ENCODE measurements around the gene SEMA3F.
A peak's percentile ranks its signal among the peaks of the same experiment; 100 is the strongest.

SEMA3F gene

GRCh38 chr3:50184242-50184978, 29.3 kb downstream of the SEMA3F start:
- no peaks in the 10 kb centered on the region for H3K9me3 Mint-ChIP-seq
- ATAC-seq (no peak), DNase-seq (no peak)
- no peaks in the 10 kb centered on the region for H3K27me3 Mint-ChIP-seq
- H3K36me3 Mint-ChIP-seq (ENCODE audit: low read depth): no peaks in the 10 kb centered on the region
- no peak overlapping the region for H3K4me3 Mint-ChIP-seq
- no peak overlapping the region for H3K27ac Mint-ChIP-seq
- H3K4me1 Mint-ChIP-seq: no peaks in the 10 kb centered on the region

- no peak for DNase-seq
- Mint-ChIP-seq H3K4me3 (no peak overlapping the region), H3K27ac (no peak overlapping the region), H3K36me3 (ENCODE audit: low read depth) (no peaks in the 10 kb centered on the region), H3K4me1 (no peaks in the 10 kb centered on the region), H3K9me3 (no peaks in the 10 kb centered on the region), H3K27me3 (no peaks in the 10 kb centered on the region)
- ATAC-seq: no peak
These were observed 30.1 kb downstream of the SEMA3F start for GRCh38 chr3:50185230-50185629.

DNA sequence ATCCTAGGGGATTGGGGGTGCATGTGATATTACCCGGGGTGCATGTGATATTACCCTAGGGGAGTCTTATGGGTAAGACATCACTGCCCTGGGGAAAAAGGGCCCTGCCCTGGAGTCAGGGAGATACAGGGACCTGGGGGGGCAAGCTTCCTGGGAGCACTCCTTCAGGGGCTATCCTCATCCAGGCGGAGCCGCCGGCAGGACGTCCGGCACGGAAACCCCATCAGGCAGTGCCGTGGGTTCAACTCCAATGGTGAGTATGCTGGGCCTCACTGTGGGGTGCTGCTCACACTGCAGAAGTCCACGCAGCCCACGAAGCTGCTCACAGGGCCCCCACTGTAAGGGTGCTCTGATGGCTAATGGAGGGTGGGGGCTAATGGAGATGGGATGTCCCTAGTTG, 31.0 kb downstream of the SEMA3F start:
- Mint-ChIP-seq H3K27me3 (no peaks in the 10 kb centered on the region), H3K27ac (no peak overlapping the region), H3K4me1 (no peaks in the 10 kb centered on the region), H3K9me3 (no peaks in the 10 kb centered on the region), H3K36me3 (ENCODE audit: low read depth) (no peaks in the 10 kb centered on the region), H3K4me3 (no peak overlapping the region)
- DNase-seq (no peak), ATAC-seq (no peak)

DNA sequence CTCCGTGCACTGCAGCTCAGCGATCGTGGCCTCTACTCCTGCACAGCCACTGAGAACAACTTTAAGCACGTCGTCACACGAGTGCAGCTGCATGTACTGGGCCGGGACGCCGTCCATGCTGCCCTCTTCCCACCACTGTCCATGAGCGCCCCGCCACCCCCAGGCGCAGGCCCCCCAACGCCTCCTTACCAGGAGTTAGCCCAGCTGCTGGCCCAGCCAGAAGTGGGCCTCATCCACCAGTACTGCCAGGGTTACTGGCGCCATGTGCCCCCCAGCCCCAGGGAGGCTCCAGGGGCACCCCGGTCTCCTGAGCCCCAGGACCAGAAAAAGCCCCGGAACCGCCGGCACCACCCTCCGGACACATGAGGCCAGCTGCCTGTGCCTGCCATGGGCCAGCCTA, 32.6 kb downstream of the SEMA3F start:
- Mint-ChIP-seq H3K9me3 (no peaks in the 10 kb centered on the region), H3K27ac (no peak overlapping the region), H3K36me3 (ENCODE audit: low read depth) (no peaks in the 10 kb centered on the region), H3K4me1 (peaks cover 2% of the 10 kb centered on the region), H3K4me3 (no peak overlapping the region), H3K27me3 (peaks cover 2% of the 10 kb centered on the region)
- DNase-seq (no peak), ATAC-seq (no peak)

DNA sequence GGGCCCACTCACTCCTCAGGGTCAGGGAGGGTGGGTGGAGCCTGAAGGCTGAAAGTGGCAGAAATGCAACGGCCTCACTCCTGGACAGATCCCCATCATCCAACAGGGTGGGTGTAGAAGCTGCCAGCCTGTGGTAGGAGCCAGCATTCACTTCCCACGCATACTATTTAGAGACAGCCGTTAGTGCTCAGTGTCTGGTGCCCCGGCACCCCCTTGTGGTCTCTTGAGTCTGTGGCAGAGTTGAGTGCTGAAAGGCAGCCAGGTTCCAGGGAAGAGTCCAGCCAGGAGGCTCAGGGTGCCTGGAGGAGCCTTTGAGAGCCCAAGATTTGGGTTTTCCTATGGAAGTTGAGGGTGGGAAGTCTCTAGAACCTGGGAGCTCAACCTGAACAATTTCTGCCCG, 34.1 kb downstream of the SEMA3F start:
- Mint-ChIP-seq H3K4me3 (no peak overlapping the region), H3K27ac (no peak overlapping the region), H3K9me3 (no peaks in the 10 kb centered on the region), H3K27me3 (peaks cover 9% of the 10 kb centered on the region), H3K4me1 (peaks cover 6% of the 10 kb centered on the region), H3K36me3 (ENCODE audit: low read depth) (no peaks in the 10 kb centered on the region)
- ATAC-seq (peak; percentile 64), DNase-seq (peak; percentile 47)

DNA sequence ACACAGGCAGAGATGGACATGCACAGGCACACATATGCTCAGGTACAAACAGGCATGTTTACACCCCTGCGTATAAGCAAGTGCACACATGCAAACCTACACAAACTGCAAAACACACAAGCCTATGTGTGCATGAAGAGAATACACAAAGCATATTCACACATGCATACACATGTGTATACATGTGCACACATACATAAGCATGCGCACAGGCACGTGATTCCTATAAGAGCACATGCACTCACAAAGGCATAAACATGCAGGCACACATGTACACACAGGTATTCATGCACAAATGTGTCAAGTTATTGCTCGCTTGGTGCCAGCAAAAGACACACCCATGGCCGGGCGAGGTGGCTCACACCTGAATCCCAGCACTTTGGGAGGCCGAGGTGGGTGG, 34.9 kb downstream of the SEMA3F start:
- H3K4me3 Mint-ChIP-seq: no peak overlapping the region

GRCh38 chr3:50190936-50191660, 36.0 kb downstream of the SEMA3F start, which contains the start of gene GNAT1:
Gene GNAT1 (plus strand): TSS chr3:50191610. CDS start chr3:50191726, 116 bp downstream.
- peaks cover 12% of the 10 kb centered on the region for H3K4me1 Mint-ChIP-seq
- no peak for DNase-seq
- no peaks in the 10 kb centered on the region for H3K9me3 Mint-ChIP-seq
- peaks cover 14% of the 10 kb centered on the region for H3K27me3 Mint-ChIP-seq
- ATAC-seq: no peak
- H3K4me3 Mint-ChIP-seq: no peak within 1 kb of the TSS
- no peak within 1 kb of the TSS for H3K27ac Mint-ChIP-seq
- no peaks in the 10 kb centered on the region for H3K36me3 Mint-ChIP-seq (ENCODE audit: low read depth)

More for the DNA sequence above, 34.9 kb downstream of the SEMA3F start:
- Mint-ChIP-seq H3K36me3 (ENCODE audit: low read depth) (no peaks in the 10 kb centered on the region), H3K4me1 (peaks cover 12% of the 10 kb centered on the region), H3K27me3 (peaks cover 14% of the 10 kb centered on the region), H3K27ac (no peak overlapping the region), H3K9me3 (no peaks in the 10 kb centered on the region)
- DNase-seq (no peak), ATAC-seq (no peak)

DNA sequence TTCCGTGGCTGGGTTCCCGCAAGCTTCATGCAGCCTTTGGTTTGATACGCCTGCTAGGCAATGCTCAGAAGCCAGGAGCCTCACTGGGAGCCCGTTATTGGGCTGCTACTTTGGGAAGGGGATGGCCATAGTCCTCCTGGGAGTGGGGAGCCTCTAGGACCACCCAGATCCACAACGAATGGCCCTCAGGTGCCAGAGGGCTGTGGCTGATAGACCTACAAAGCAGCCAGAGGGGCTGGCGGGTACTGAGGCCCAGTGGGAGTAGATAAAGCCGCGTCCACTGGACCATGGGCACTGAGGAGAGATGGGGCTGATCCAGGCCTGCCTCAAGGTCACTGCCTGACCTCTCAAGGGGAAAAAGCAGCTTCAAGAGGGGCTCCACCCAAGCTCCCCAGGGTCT, 37.0 kb downstream of the SEMA3F start:
- no peak for DNase-seq
- no peak overlapping the region for H3K4me3 Mint-ChIP-seq
- H3K9me3 Mint-ChIP-seq: no peaks in the 10 kb centered on the region
- H3K4me1 Mint-ChIP-seq: peaks cover 12% of the 10 kb centered on the region
- peaks cover 14% of the 10 kb centered on the region for H3K27me3 Mint-ChIP-seq
- no peak overlapping the region for H3K27ac Mint-ChIP-seq
- H3K36me3 Mint-ChIP-seq (ENCODE audit: low read depth): no peaks in the 10 kb centered on the region
- ATAC-seq: no peak

DNA sequence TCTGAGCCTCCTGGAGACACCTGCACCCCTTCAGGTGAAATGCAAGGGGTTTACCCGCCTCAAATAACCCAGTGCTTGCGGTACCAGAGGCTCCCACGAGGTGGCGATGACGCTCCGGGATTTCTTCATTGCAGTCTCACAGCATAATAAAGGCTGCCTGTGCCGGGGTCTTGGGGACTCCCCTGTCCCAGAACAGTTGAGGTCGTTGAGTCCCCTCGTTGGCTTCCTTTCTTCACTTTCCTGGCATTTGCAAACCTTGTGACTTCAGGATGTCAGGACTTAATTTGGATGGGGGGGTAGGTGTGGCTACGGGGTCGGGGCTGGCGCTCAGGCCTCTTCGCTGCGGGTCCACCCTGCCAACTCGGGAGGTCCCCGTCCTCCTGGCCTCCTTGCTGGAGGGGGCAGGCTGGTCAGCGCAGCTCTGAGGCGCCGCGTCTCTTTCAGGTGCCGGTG, 37.6 kb downstream of the SEMA3F start:
- ATAC-seq (peak; percentile 34), DNase-seq (peak; percentile 87)
- Mint-ChIP-seq H3K4me1 (peaks cover 12% of the 10 kb centered on the region), H3K4me3 (no peak overlapping the region), H3K27ac (no peak overlapping the region), H3K9me3 (no peaks in the 10 kb centered on the region), H3K27me3 (peaks cover 14% of the 10 kb centered on the region), H3K36me3 (ENCODE audit: low read depth) (no peaks in the 10 kb centered on the region)

- Mint-ChIP-seq H3K27ac (no peak overlapping the region), H3K4me3 (no peak overlapping the region), H3K36me3 (ENCODE audit: low read depth) (no peaks in the 10 kb centered on the region), H3K4me1 (peaks cover 12% of the 10 kb centered on the region), H3K9me3 (no peaks in the 10 kb centered on the region), H3K27me3 (peaks cover 14% of the 10 kb centered on the region)
- ATAC-seq (no peak), DNase-seq (no peak)
These were observed 38.2 kb downstream of the SEMA3F start for GRCh38 chr3:50193286-50193685.

DNA sequence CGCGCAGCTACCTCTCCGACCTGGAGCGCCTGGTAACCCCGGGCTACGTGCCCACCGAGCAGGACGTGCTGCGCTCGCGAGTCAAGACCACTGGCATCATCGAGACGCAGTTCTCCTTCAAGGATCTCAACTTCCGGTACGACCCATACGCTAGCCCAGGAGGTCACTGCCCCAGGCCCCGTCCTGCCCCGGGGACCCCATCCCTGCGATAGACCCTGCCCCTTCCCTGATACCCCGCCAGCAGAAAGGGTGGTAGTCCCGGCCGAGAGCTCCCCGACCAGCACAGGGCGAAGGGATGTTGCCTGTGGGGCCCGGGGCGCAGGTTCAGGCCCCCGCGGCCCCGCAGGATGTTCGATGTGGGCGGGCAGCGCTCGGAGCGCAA, 38.6 kb downstream of the SEMA3F start:
- no peak overlapping the region for H3K27ac Mint-ChIP-seq
- H3K4me1 Mint-ChIP-seq: peaks cover 12% of the 10 kb centered on the region
- no peaks in the 10 kb centered on the region for H3K36me3 Mint-ChIP-seq (ENCODE audit: low read depth)
- no peaks in the 10 kb centered on the region for H3K9me3 Mint-ChIP-seq
- ATAC-seq: no peak
- H3K27me3 Mint-ChIP-seq: peaks cover 15% of the 10 kb centered on the region
- no peak overlapping the region for H3K4me3 Mint-ChIP-seq
- DNase-seq: no peak

- H3K4me3 Mint-ChIP-seq: no peak overlapping the region
These were observed 39.2 kb downstream of the SEMA3F start for GRCh38 chr3:50194128-50194902.

DNA sequence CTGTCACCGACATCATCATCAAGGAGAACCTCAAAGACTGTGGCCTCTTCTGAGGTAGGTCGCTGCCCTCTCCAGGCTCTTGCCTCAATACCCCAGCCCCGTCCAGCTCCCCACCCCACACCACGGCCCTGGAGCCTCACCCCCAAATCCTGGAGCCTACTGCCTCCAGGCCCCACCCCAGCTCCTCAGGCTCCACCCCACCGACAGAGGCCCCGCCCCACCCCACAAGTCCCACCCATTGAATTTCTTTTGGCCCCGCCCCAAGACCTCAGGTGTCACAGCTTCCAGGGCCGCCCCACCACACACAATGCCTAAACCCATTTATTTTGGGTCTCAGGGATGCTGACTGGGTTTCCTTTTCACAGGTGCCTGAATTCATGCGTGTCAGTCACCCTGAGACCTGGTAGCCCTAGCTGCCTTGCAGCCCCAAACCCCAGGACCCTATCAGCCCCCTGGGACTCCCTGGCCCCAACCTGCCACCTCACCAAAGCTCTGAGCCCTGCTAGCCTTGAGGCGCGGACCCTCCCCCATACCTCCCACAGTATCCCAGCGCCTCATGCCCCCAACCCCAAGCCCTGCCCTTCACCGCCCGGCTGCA, 39.9 kb downstream of the SEMA3F start:
- Mint-ChIP-seq H3K27me3 (peaks cover 18% of the 10 kb centered on the region), H3K4me1 (peaks cover 12% of the 10 kb centered on the region), H3K27ac (no peak overlapping the region), H3K9me3 (no peaks in the 10 kb centered on the region), H3K36me3 (ENCODE audit: low read depth) (no peaks in the 10 kb centered on the region), H3K4me3 (no peak overlapping the region)
- peak; percentile 43 for DNase-seq
- ATAC-seq: peak; percentile 20

More at GRCh38 chr3:50194128-50194902, 39.2 kb downstream of the SEMA3F start:
- Mint-ChIP-seq H3K4me1 (peaks cover 12% of the 10 kb centered on the region), H3K36me3 (ENCODE audit: low read depth) (no peaks in the 10 kb centered on the region), H3K27ac (no peak overlapping the region), H3K27me3 (peaks cover 18% of the 10 kb centered on the region), H3K9me3 (no peaks in the 10 kb centered on the region)
- DNase-seq (peak; percentile 79), ATAC-seq (peak; percentile 69)

GRCh38 chr3:50195501-50196252, 40.6 kb downstream of the SEMA3F start:
- H3K36me3 Mint-ChIP-seq (ENCODE audit: low read depth): no peaks in the 10 kb centered on the region
- H3K27ac Mint-ChIP-seq: no peak overlapping the region
- no peak for ATAC-seq
- no peaks in the 10 kb centered on the region for H3K9me3 Mint-ChIP-seq
- peaks cover 12% of the 10 kb centered on the region for H3K4me1 Mint-ChIP-seq
- H3K27me3 Mint-ChIP-seq: peaks cover 20% of the 10 kb centered on the region
- DNase-seq: no peak
- H3K4me3 Mint-ChIP-seq: no peak overlapping the region

All from activated naive CD8-positive, alpha-beta T cell treated with anti-CD3 and anti-CD28 coated beads, Interleukin-2, amount 50 U/mL, for 24 hours (primary cell).